Measurements from ENCODE around the gene TP63. TPM values are rescaled to one million over a fixed set of nuclear protein-coding genes. Genes with fewer than 3 reads are reported as not detected.

TP63 gene
- total RNA-seq, 4 donors from 2014 or later, result 1.5 to 2.5 TPM; not detected in 2

GRCh38 chr3:189712906-189713483 lies 81.8 kb downstream of the TP63 start:
- TF ChIP-seq POLR2A (IDR thresholded peaks at IDR 0.05), result no peak
- TF ChIP-seq CTCF (IDR thresholded peaks at IDR 0.05), result no peak
- no peak for DNase-seq
- Histone ChIP-seq H3K27ac (no peak overlapping the region), H3K36me3 (no peaks in the 10 kb centered on the region), H3K27me3 (no peaks in the 10 kb centered on the region), H3K9me3 (no peaks in the 10 kb centered on the region), H3K4me3 (no peak overlapping the region), H3K4me1 (no peaks in the 10 kb centered on the region)
- intact Hi-C loops (cut with DNase I; ENCODE audit: low total_unique reads), result no loop called here

GRCh38 chr3:189714991-189715961 lies 84.1 kb downstream of the TP63 start:
- H3K36me3 ChIP-seq, result no peaks in the 10 kb centered on the region
- H3K9me3 ChIP-seq, result no peaks in the 10 kb centered on the region
- H3K4me1 ChIP-seq, result no peaks in the 10 kb centered on the region
- no peak overlapping the region for H3K27ac ChIP-seq
- no peak for DNase-seq
- no peak for TF ChIP-seq POLR2A (IDR thresholded peaks at IDR 0.05)
- no peak for TF ChIP-seq CTCF (IDR thresholded peaks at IDR 0.05)
- no peak overlapping the region for H3K4me3 ChIP-seq
- no peaks in the 10 kb centered on the region for H3K27me3 ChIP-seq
- intact Hi-C loops (cut with DNase I; ENCODE audit: low total_unique reads), result no loop called here

- Histone ChIP-seq H3K27ac (no peak overlapping the region), H3K27me3 (no peaks in the 10 kb centered on the region), H3K36me3 (no peaks in the 10 kb centered on the region), H3K9me3 (no peaks in the 10 kb centered on the region), H3K4me1 (no peaks in the 10 kb centered on the region), H3K4me3 (no peak overlapping the region)
- intact Hi-C loops (cut with DNase I; ENCODE audit: low total_unique reads), result no loop called here
- DNase-seq, result no peak
- no peak for TF ChIP-seq POLR2A (IDR thresholded peaks at IDR 0.05)
- TF ChIP-seq CTCF (IDR thresholded peaks at IDR 0.05), result no peak
Measured at GRCh38 chr3:189718215-189718614, 87.0 kb downstream of the TP63 start.

GRCh38 chr3:189720736-189721417 lies 89.7 kb downstream of the TP63 start:
- H3K27me3 ChIP-seq, result no peaks in the 10 kb centered on the region
- H3K36me3 ChIP-seq, result no peaks in the 10 kb centered on the region
- intact Hi-C loops (cut with DNase I; ENCODE audit: low total_unique reads), result no loop called here

More at GRCh38 chr3:189720736-189721417, 89.7 kb downstream of the TP63 start:
- Histone ChIP-seq H3K27ac (no peak overlapping the region), H3K9me3 (no peaks in the 10 kb centered on the region), H3K4me1 (no peaks in the 10 kb centered on the region), H3K4me3 (no peak overlapping the region)
- DNase-seq, result no peak
- TF ChIP-seq POLR2A (IDR thresholded peaks at IDR 0.05), result no peak
- TF ChIP-seq CTCF (IDR thresholded peaks at IDR 0.05), result no peak

All from uterus (tissue), 4 donors.